ENCODE data around the gene PTPN23.

DNA sequence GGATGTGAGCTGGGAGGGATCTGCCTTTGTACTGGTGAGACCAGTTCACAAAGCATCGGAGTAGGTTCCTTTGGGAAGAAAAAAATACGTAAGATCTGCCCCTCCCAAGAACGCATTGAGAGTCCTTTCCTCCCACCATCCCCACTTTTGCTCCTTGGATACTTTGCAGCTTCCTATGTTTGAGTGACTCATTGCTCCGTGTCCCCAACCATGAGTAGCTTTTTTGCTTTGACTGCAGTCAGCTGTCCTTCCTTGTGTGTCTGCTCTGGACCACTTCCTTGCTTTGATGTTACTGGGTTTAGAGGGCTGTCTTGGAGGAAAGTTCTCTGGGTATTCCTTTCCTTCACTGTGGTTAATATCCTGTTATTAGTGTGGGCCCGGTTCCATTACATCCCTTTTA lies 43.2 kb upstream of the PTPN23 start:
- no peak for TF ChIP-seq POLR2A (IDR thresholded peaks at IDR 0.05)
- TF ChIP-seq, protein P1, sequence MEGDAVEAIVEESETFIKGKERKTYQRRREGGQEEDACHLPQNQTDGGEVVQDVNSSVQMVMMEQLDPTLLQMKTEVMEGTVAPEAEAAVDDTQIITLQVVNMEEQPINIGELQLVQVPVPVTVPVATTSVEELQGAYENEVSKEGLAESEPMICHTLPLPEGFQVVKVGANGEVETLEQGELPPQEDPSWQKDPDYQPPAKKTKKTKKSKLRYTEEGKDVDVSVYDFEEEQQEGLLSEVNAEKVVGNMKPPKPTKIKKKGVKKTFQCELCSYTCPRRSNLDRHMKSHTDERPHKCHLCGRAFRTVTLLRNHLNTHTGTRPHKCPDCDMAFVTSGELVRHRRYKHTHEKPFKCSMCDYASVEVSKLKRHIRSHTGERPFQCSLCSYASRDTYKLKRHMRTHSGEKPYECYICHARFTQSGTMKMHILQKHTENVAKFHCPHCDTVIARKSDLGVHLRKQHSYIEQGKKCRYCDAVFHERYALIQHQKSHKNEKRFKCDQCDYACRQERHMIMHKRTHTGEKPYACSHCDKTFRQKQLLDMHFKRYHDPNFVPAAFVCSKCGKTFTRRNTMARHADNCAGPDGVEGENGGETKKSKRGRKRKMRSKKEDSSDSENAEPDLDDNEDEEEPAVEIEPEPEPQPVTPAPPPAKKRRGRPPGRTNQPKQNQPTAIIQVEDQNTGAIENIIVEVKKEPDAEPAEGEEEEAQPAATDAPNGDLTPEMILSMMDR (IDR thresholded peaks at IDR 0.05) = no peak
